GM19238 (cell line): Measurements from ENCODE around the gene EIF5B.
"Not testable (repeated sequence)": the region's sequence is repeated elsewhere in the genome, so short reads cannot be mapped to it uniquely, and the experiment has no call there.

Experiments
- DNase-seq: peaks from one replicate; pipeline ENCODE4 v3.0.0; 2011; ENCODE audit warnings: low spot score; ENCODE audit not compliant: insufficient read length

EIF5B gene

GRCh38 chr2:99356853-99357252 is 19.7 kb downstream of the EIF5B start:
- no peak for DNase-seq

GRCh38 chr2:99365661-99366060 is 28.5 kb downstream of the EIF5B start:
- DNase-seq = no peak

GRCh38 chr2:99368854-99369253 is 31.7 kb downstream of the EIF5B start:
- not testable (repeated sequence) for DNase-seq

GRCh38 chr2:99373144-99373543 is 36.0 kb downstream of the EIF5B start:
- DNase-seq = no peak

GRCh38 chr2:99374747-99375146 is 37.6 kb downstream of the EIF5B start:
- no peak for DNase-seq

- no peak for DNase-seq
These were observed 39.2 kb downstream of the EIF5B start for GRCh38 chr2:99376254-99376864.

- no peak for DNase-seq
These were observed 40.7 kb downstream of the EIF5B start for GRCh38 chr2:99377879-99378278.

GRCh38 chr2:99380376-99381010 is 43.3 kb downstream of the EIF5B start:
- peak; percentile 3 for DNase-seq

- no peak for DNase-seq
These were observed 45.0 kb downstream of the EIF5B start for GRCh38 chr2:99382143-99382542.

GRCh38 chr2:99386011-99386410 is 48.8 kb downstream of the EIF5B start:
- DNase-seq = no peak

GRCh38 chr2:99388892-99389291 is 51.7 kb downstream of the EIF5B start:
- DNase-seq = no peak

- no peak for DNase-seq
These were observed 52.2 kb downstream of the EIF5B start for GRCh38 chr2:99389371-99389770.

GRCh38 chr2:99389946-99390345 is 52.8 kb downstream of the EIF5B start:
- DNase-seq = no peak

- DNase-seq = no peak
These were observed 58.5 kb downstream of the EIF5B start for GRCh38 chr2:99395589-99396130.

GRCh38 chr2:99397266-99397920 is 60.2 kb downstream of the EIF5B start:
- no peak for DNase-seq

GRCh38 chr2:99398303-99398702 is 61.1 kb downstream of the EIF5B start:
- no peak for DNase-seq

GRCh38 chr2:99399063-99399462 is 61.9 kb downstream of the EIF5B start:
- DNase-seq = no peak

- no peak for DNase-seq
These were observed 62.6 kb downstream of the EIF5B start for GRCh38 chr2:99399795-99400194.

- no peak for DNase-seq
These were observed 64.7 kb downstream of the EIF5B start for GRCh38 chr2:99401841-99402240.

- DNase-seq = no peak
These were observed 65.9 kb downstream of the EIF5B start for GRCh38 chr2:99403084-99403483.

GRCh38 chr2:99403524-99403923 is 66.3 kb downstream of the EIF5B start:
- DNase-seq = no peak

GRCh38 chr2:99404039-99404796 is 67.0 kb downstream of the EIF5B start:
- no peak for DNase-seq
